ENCODE results near the gene PSG1. TPM values are rescaled to one million over a fixed set of nuclear protein-coding genes. Genes with fewer than 3 reads are reported as not detected.

The PSG1 gene
- total and polyA plus RNA-seq, 2 experiments from 2014 or later, result not detected

DNA sequence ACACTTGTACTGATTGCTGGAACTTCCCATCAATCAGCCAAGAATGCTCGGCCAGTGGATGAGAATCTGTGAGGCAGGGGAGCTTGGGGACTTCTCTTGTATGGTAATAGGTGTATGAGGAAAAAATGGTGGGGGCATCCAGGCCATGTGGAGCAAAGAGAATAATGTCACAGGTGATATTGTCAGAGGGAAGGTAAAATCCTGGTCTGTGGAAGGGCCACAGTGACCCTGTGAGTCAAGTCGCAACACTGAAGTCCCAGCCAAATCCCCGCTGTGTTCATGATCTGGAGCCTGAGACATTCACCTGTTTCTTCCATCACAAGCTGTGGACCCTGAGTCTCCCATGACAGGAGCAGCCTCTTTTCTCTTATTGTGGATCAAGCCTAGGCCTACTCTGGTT lies 49.4 kb upstream of the PSG1 start:
- Histone ChIP-seq H3K79me2 (replicated peaks; ENCODE audit: insufficient read depth) (no peaks in the 10 kb centered on the region), H3K4me1 (ENCODE audit: insufficient read depth) (no peaks in the 10 kb centered on the region), H3F3A (replicated peaks; ENCODE audit: low read depth) (no peaks in the 10 kb centered on the region), H3K4me3 (no peak overlapping the region), H2AFZ (no peak overlapping the region), H3K9me2 (ENCODE audit: insufficient read depth) (no peaks in the 10 kb centered on the region), H4K20me1 (replicated peaks; ENCODE audit: insufficient read depth) (no peaks in the 10 kb centered on the region), H3K4me2 (no peak overlapping the region), H3K27ac (ENCODE audit: low read depth) (no peak overlapping the region), H3K27me3 (ENCODE audit: insufficient read depth) (no peaks in the 10 kb centered on the region), H3K36me3 (ENCODE audit: insufficient read depth) (no peaks in the 10 kb centered on the region)
- H3K9me3 Mint-ChIP-seq, result peaks cover 95% of the 10 kb centered on the region
- no peak overlapping the region for H3K4me3 Mint-ChIP-seq
- peaks cover 15% of the 10 kb centered on the region; the same call in 2 of the 3 replicates for H3K36me3 Mint-ChIP-seq (ENCODE audit: low read depth)
- ATAC-seq (no peak), DNase-seq (ENCODE audit: low spot score) (no peak)
- peaks cover 13% of the 10 kb centered on the region for H3K27me3 Mint-ChIP-seq (ENCODE audit: insufficient read depth, low read depth, poor library complexity)
- H3K4me1 Mint-ChIP-seq, result no peaks in the 10 kb centered on the region
- TF ChIP-seq POLR2AphosphoS5 (IDR thresholded peaks at IDR 0.05; ENCODE audit: low read depth) (no peak), EZH2 (IDR thresholded peaks at IDR 0.05; ENCODE audit: low read depth, unreplicated experiment) (no peak)
- TF ChIP-seq, protein P1, sequence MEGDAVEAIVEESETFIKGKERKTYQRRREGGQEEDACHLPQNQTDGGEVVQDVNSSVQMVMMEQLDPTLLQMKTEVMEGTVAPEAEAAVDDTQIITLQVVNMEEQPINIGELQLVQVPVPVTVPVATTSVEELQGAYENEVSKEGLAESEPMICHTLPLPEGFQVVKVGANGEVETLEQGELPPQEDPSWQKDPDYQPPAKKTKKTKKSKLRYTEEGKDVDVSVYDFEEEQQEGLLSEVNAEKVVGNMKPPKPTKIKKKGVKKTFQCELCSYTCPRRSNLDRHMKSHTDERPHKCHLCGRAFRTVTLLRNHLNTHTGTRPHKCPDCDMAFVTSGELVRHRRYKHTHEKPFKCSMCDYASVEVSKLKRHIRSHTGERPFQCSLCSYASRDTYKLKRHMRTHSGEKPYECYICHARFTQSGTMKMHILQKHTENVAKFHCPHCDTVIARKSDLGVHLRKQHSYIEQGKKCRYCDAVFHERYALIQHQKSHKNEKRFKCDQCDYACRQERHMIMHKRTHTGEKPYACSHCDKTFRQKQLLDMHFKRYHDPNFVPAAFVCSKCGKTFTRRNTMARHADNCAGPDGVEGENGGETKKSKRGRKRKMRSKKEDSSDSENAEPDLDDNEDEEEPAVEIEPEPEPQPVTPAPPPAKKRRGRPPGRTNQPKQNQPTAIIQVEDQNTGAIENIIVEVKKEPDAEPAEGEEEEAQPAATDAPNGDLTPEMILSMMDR (conservative IDR thresholded peaks at IDR 0.05; ENCODE audit: low read depth in 2 of 2), result no peak
- no peak overlapping the region for H3K27ac Mint-ChIP-seq

DNA sequence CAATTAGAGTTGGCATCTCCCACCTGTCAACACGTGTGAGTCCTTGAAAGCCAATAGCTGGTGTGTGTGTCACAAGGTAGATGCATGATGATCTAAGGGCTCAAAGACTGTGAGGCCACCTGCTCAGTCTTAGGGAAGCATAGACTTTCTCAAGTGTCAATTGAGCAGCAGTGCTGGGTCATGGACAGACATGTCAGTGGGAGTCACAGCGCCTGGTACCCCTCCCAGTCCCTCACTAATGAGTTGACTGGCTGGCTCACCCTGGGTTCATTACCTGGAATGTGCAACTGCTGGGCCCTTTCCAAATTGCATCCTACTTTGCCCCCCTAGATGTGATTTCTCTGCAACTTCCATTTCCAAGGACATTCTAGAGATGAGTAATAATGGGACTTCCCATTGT lies 47.3 kb upstream of the PSG1 start:
- Mint-ChIP-seq H3K4me3 (no peak overlapping the region), H3K4me1 (no peaks in the 10 kb centered on the region), H3K9me3 (peaks cover 94% of the 10 kb centered on the region), H3K27me3 (ENCODE audit: insufficient read depth, low read depth, poor library complexity) (peaks cover 5% of the 10 kb centered on the region), H3K27ac (no peak overlapping the region), H3K36me3 (ENCODE audit: low read depth) (peaks cover 12% of the 10 kb centered on the region; the same call in 1 of the 3 replicates)
- no peaks in the 10 kb centered on the region for H3K4me1 ChIP-seq (ENCODE audit: insufficient read depth)
- H3K27me3 ChIP-seq (ENCODE audit: insufficient read depth), result no peaks in the 10 kb centered on the region
- no peaks in the 10 kb centered on the region for H3F3A ChIP-seq (replicated peaks; ENCODE audit: low read depth)
- no peak overlapping the region for H3K4me3 ChIP-seq
- ATAC-seq, result no peak
- no peaks in the 10 kb centered on the region for H4K20me1 ChIP-seq (replicated peaks; ENCODE audit: insufficient read depth)
- H3K4me2 ChIP-seq, result no peak overlapping the region
- H3K9me2 ChIP-seq (ENCODE audit: insufficient read depth), result no peaks in the 10 kb centered on the region
- no peak for DNase-seq (ENCODE audit: low spot score)
- no peaks in the 10 kb centered on the region for H3K79me2 ChIP-seq (replicated peaks; ENCODE audit: insufficient read depth)
- no peaks in the 10 kb centered on the region for H3K36me3 ChIP-seq (ENCODE audit: insufficient read depth)
- H2AFZ ChIP-seq, result no peak overlapping the region
- no peak overlapping the region for H3K27ac ChIP-seq (ENCODE audit: low read depth)
- no peak for TF ChIP-seq CREB1 (CRISPR knock-in tag; IDR thresholded peaks at IDR 0.05; ENCODE audit: low read depth)
- TF ChIP-seq JUNB (IDR thresholded peaks at IDR 0.05; ENCODE audit: unreplicated experiment), result no peak
- TF ChIP-seq STAT1 (IDR thresholded peaks at IDR 0.05; ENCODE audit: unreplicated experiment), result no peak
- no peak for TF ChIP-seq EZH2 (IDR thresholded peaks at IDR 0.05; ENCODE audit: low read depth, unreplicated experiment)
- no peak for TF ChIP-seq NANOG (IDR thresholded peaks at IDR 0.05; ENCODE audit: borderline replicate concordance)
- TF ChIP-seq ZNF331 (CRISPR knock-in tag; IDR thresholded peaks at IDR 0.05; ENCODE audit: low read depth), result no peak
- no peak for TF ChIP-seq ZNF114 (CRISPR knock-in tag; IDR thresholded peaks at IDR 0.05)
- TF ChIP-seq EZH2phosphoT487 (IDR thresholded peaks at IDR 0.05; ENCODE audit: unreplicated experiment), result no peak
- no peak for TF ChIP-seq REST (IDR thresholded peaks at IDR 0.05; ENCODE audit: unreplicated experiment)
- TF ChIP-seq ZNF462 (CRISPR knock-in tag; IDR thresholded peaks at IDR 0.05), result no peak
